GM12801 (cell line): Measurements from ENCODE around the gene ZNF423.

Experiments used
- TF ChIP-seq, protein P1 (sequence below): IDR thresholded peaks from one replicate; pipeline ENCODE4 v1.5.1; 2011; ENCODE audit warnings: control low read depth; ENCODE audit not compliant: insufficient read length; ENCODE audit errors: extremely low read depth

The ZNF423 gene

GRCh38 chr16:49491771-49492761, 363.8 kb downstream of the ZNF423 start:
- TF ChIP-seq, protein P1, sequence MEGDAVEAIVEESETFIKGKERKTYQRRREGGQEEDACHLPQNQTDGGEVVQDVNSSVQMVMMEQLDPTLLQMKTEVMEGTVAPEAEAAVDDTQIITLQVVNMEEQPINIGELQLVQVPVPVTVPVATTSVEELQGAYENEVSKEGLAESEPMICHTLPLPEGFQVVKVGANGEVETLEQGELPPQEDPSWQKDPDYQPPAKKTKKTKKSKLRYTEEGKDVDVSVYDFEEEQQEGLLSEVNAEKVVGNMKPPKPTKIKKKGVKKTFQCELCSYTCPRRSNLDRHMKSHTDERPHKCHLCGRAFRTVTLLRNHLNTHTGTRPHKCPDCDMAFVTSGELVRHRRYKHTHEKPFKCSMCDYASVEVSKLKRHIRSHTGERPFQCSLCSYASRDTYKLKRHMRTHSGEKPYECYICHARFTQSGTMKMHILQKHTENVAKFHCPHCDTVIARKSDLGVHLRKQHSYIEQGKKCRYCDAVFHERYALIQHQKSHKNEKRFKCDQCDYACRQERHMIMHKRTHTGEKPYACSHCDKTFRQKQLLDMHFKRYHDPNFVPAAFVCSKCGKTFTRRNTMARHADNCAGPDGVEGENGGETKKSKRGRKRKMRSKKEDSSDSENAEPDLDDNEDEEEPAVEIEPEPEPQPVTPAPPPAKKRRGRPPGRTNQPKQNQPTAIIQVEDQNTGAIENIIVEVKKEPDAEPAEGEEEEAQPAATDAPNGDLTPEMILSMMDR: no peak

DNA sequence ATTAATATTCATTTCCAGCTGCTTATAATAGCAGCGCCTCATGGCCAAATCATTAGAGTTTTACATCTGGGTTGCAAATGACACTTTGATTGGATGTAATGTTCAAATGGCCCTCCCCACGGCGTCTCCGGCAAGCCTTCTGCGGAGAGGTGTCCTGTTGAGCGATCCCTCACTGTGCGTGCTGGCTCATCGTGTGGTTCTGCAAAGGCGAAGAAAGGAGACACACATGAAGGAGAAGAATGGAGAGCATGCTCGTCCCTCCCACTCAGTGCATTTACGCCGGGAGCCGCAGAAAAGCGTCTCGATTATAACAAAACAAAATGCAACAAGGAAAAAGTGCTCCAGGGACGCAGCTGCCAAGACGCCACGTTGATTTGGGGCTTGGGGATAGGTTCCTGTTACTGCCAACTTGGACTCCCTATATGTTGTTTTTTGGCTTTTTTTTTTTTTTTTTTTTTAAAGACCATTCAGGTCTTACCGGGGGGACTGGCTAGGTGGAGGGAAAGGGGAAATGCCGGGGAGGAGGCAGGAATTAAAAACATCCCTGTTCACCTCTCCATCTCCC, 364.7 kb downstream of the ZNF423 start:
- TF ChIP-seq, protein P1: no peak

- TF ChIP-seq, protein P1: no peak
Observed at GRCh38 chr16:49490321-49490705, 365.6 kb downstream of the ZNF423 start.

GRCh38 chr16:49489686-49490320, 366.1 kb downstream of the ZNF423 start:
- TF ChIP-seq, protein P1: no peak

- TF ChIP-seq, protein P1: no peak
Observed at GRCh38 chr16:49488740-49489525, 367.0 kb downstream of the ZNF423 start.

DNA sequence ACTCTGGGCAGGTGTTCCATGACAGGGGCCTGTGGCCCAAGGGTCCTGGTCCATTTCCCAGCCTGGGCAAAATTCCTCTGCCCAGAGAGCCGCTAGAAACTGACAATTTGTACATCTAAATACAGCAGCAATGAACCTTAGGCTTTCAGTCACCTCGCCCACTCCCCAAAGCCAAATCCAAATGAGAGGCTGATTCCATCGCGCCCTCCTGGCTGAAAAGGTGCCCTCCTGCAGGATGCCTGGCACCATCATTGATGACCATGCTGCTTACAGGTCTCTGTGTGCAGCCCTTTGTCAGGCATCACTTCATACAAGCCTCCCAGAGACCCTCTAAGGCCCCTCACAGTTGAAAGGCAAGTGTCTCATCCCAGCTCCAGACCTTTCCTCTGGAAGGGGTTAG, 367.6 kb downstream of the ZNF423 start:
- TF ChIP-seq, protein P1: no peak
